Measurements from ENCODE around the gene USP22. TPM values are rescaled to one million over a fixed set of nuclear protein-coding genes. Genes with fewer than 3 reads are reported as not detected.

The USP22 gene
- total and polyA plus RNA-seq, 2 of the 8 experiments (the other 6 are each of a cell fraction or from before 2014, with no cell fraction given) = 221 to 316 TPM

DNA sequence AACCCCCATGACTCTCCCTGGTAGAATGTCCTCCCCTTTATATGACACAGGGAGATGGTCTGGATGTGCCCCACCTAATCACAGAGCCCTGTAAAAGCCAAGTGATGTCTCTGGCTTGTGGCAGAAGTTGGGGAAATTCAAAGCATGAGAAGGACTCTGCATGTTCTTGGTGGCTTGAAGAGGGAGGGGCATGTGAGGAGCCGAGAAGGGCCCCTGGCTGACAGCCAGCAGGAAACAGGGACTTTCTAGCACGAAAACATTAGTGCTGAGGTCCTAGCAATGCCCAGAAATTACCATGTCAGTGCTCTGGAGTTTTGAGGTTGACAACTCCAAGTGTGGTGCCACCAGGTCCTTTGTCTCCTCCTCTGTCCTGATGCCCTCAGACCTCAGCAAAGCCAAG is 75.9 kb downstream of the USP22 start:
- ChIA-PET POLR2A (ENCODE audit: partially characterized antibody) (interaction anchor here (0.9 kb wide), 1 partner anchor 11 kb away, joined by 3 read pairs; no protein-coding TSS in a partner anchor), CTCF (ENCODE audit: partially characterized antibody) (no interaction called here)
- Histone ChIP-seq H3K4me1 (replicated peaks in 1 of 4; ENCODE audit: control insufficient read depth in 3 of 4, insufficient read depth in 4 of 4, low read length in 3 of 4) (peaks cover 0 to 6% (median 3%) of the 10 kb centered on the region in 4 experiments; a peak in 5 of 7 replicates), H2BK20ac (ENCODE audit: low read length) (no peak overlapping the region), H2BK120ac (replicated peaks; ENCODE audit: low read depth, low read length) (no peak overlapping the region), H3K4me2 (ENCODE audit: insufficient read depth in 1 of 2, low read depth in 2 of 2, low read length in 2 of 2) (no peak overlapping the region), H3K23ac (ENCODE audit: insufficient read length) (no peak overlapping the region), H2BK5ac (ENCODE audit: low read depth, low read length) (no peak overlapping the region), H3K79me1 (ENCODE audit: low read depth, low read length) (no peaks in the 10 kb centered on the region), H4K20me1 (replicated peaks in 1 of 2; ENCODE audit: control insufficient read depth in 1 of 2, insufficient read depth in 2 of 2, low read length in 2 of 2) (no peaks in the 10 kb centered on the region), H3K18ac (ENCODE audit: extremely low read depth, low read length) (no peak overlapping the region), H2AK5ac (ENCODE audit: low read depth, low read length) (no peak overlapping the region), H3K14ac (ENCODE audit: insufficient read length) (no peak overlapping the region), H3K56ac (replicated peaks; ENCODE audit: insufficient read length, low read depth, low read length) (no peak overlapping the region), H3K23me2 (ENCODE audit: low read depth, low read length) (no peaks in the 10 kb centered on the region), H3K27ac (ENCODE audit: low read depth, low read length) (no peak overlapping the region), H3K27me3 (replicated peaks in 1 of 4; ENCODE audit: control insufficient read depth in 3 of 4, extremely low read depth in 1 of 4, insufficient read depth in 3 of 4, low read length in 3 of 4) (no peaks in the 10 kb centered on the region), H3K9ac (replicated peaks in 1 of 4; ENCODE audit: extremely low read depth in 1 of 4, low read depth in 3 of 4, low read length in 3 of 4) (no peak overlapping the region), H2AFZ (ENCODE audit: low read length) (no peak overlapping the region), H3K9me3 (ENCODE audit: insufficient read depth in 2 of 2, low read depth in 1 of 2, low read length in 1 of 2) (no peaks in the 10 kb centered on the region), H4K5ac (ENCODE audit: insufficient read length, low read depth, low read length) (no peak overlapping the region), H3K4me3 (ENCODE audit: extremely low read depth in 1 of 4, insufficient read depth in 2 of 4, low read depth in 3 of 4, low read length in 4 of 4) (no peak overlapping the region), H2BK12ac (ENCODE audit: low read depth, low read length) (no peak overlapping the region), H3K4ac (replicated peaks; ENCODE audit: insufficient read length, low read depth, low read length) (no peak overlapping the region), H3K36me3 (ENCODE audit: control insufficient read depth in 2 of 4, insufficient read depth in 4 of 4, low read length in 3 of 4) (no peaks in the 10 kb centered on the region; a peak in 1 of 8 replicates), H4K8ac (ENCODE audit: extremely low read depth, insufficient read depth, low read length) (no peak overlapping the region), H2BK15ac (ENCODE audit: low read length) (no peak overlapping the region), H3K79me2 (ENCODE audit: control insufficient read depth in 1 of 2, insufficient read depth in 2 of 2, low read length in 2 of 2) (no peaks in the 10 kb centered on the region), H4K91ac (replicated peaks; ENCODE audit: insufficient read length, low read length) (no peak overlapping the region)
- no peak for FAIRE-seq
- DNase-seq (ENCODE audit: low read depth in 1 of 2, low spot score in 2 of 2) = no peak
- 93% methylated on average over 2 of the region's 2 CpGs; no CpG with 5 or more reads in 1 of the 2 experiments for WGBS, 2 experiments (ENCODE audit: extremely low coverage in 1 of 2, insufficient coverage in 1 of 2, insufficient read length in 1 of 2, insufficient replicate concordance in 2 of 2, low coverage in 1 of 2, low lambda C conversion rate in 2 of 2, missing lambda C conversion rate in 1 of 2)
- TF ChIP-seq CBX8 (IDR thresholded peaks at IDR 0.05; ENCODE audit: borderline replicate concordance, low read depth, low read length) = no peak
- no peak for TF ChIP-seq ZNF274 (IDR thresholded peaks at IDR 0.05; ENCODE audit: borderline replicate concordance, extremely low read depth, low read length)
- no peak for TF ChIP-seq NANOG (IDR thresholded peaks at IDR 0.05; ENCODE audit: insufficient read depth, low read depth, low read length, poor library complexity, severe bottlenecking)
- TF ChIP-seq CEBPB (IDR thresholded peaks at IDR 0.05; ENCODE audit: low read depth, low read length) = no peak
- TF ChIP-seq GTF2F1 (IDR thresholded peaks at IDR 0.05; ENCODE audit: borderline replicate concordance, low read depth, low read length) = no peak
- no peak for TF ChIP-seq CREB1 (IDR thresholded peaks at IDR 0.05)
- TF ChIP-seq, protein P1, sequence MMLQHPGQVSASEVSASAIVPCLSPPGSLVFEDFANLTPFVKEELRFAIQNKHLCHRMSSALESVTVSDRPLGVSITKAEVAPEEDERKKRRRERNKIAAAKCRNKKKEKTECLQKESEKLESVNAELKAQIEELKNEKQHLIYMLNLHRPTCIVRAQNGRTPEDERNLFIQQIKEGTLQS (IDR thresholded peaks at IDR 0.05; ENCODE audit: insufficient read depth, low read depth, low read length) = no peak
- no peak for TF ChIP-seq CHD1 (IDR thresholded peaks at IDR 0.05; ENCODE audit: low read depth, low read length)
- TF ChIP-seq, protein P2, sequence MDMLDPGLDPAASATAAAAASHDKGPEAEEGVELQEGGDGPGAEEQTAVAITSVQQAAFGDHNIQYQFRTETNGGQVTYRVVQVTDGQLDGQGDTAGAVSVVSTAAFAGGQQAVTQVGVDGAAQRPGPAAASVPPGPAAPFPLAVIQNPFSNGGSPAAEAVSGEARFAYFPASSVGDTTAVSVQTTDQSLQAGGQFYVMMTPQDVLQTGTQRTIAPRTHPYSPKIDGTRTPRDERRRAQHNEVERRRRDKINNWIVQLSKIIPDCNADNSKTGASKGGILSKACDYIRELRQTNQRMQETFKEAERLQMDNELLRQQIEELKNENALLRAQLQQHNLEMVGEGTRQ (IDR thresholded peaks at IDR 0.05; ENCODE audit: low read length) = no peak
- no peak for TF ChIP-seq RAD21 (IDR thresholded peaks at IDR 0.05 in 1 of 2, conservative IDR thresholded peaks at IDR 0.05 in 1 of 2; ENCODE audit: low read depth in 2 of 2, low read length in 2 of 2)
- no peak for TF ChIP-seq FOSL1 (IDR thresholded peaks at IDR 0.05; ENCODE audit: insufficient read depth, low read depth, low read length)
- TF ChIP-seq, protein P3, sequence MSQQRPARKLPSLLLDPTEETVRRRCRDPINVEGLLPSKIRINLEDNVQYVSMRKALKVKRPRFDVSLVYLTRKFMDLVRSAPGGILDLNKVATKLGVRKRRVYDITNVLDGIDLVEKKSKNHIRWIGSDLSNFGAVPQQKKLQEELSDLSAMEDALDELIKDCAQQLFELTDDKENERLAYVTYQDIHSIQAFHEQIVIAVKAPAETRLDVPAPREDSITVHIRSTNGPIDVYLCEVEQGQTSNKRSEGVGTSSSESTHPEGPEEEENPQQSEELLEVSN (IDR thresholded peaks at IDR 0.05) = no peak

Data from H1 (cell line).